GM12878 (cell line): ENCODE data around the gene MS4A12. TPM values are rescaled to one million over a fixed set of nuclear protein-coding genes. Genes with fewer than 3 reads are reported as not detected.
A peak's percentile ranks its signal among the peaks of the same experiment; 100 is the strongest.

Experiments used
- ATAC-seq: fragments of 200-7000 bp; cut with Tn5 transposase; 3 replicates; pipeline ENCODE4 v1.9.1; 2020; ENCODE audit warnings: mild to moderate bottlenecking, moderate library complexity
- BruUV-seq: library from RNA; stranded (reverse); fragments of 400-500 nt; replicated peaks from 2 replicates; lab custom pipeline; 2021; lab: Mats Ljungman, UMichigan
- CTCF ChIA-PET: fragments of 300-600 bp; sonication (Branson Sonifier 250); formaldehyde crosslinking; extraction: SDS; loops from one replicate; lab custom pipeline; 2021; ENCODE audit warnings: inconsistent platforms; lab: Yijun Ruan, JAX
- POLR2A ChIA-PET: fragments of 350-600 bp; formaldehyde crosslinking; extraction: SDS; loops from one replicate; lab custom pipeline; 2021; ENCODE audit warnings: inconsistent platforms; lab: Charles Lee
- RAD21 ChIA-PET: fragments of 300-600 bp; sonication (Branson Sonifier 250); formaldehyde crosslinking; loops from one replicate; lab custom pipeline; 2023; ENCODE audit warnings: antibody characterized with exemption; ENCODE audit not compliant: unreplicated experiment; lab: Charles Lee
- SMC1A ChIA-PET: fragments of 300-600 bp; sonication (Branson Sonifier 250); formaldehyde crosslinking; loops from one replicate; lab custom pipeline; 2023; ENCODE audit not compliant: unreplicated experiment, uncharacterized antibody; lab: Charles Lee
- DNase-seq: peaks from one replicate; pipeline ENCODE4 v3.0.0-alpha.2; 2011; ENCODE audit warnings: low read depth, low spot score
- FAIRE-seq: peaks from 3 replicates; lab custom pipeline; 2011; peaks lifted over from hg19 to GRCh38; lab: Jason Lieb, UNC
- H2AFZ ChIP-seq: 2 replicates; pipeline ENCODE4 v1.6.0; 2011; ENCODE audit warnings: low read depth, low read length, control low read depth; ENCODE audit not compliant: control insufficient read depth
- H3K27ac ChIP-seq: 2 replicates; pipeline ENCODE4 v1.5.1; 2011; ENCODE audit warnings: control low read depth; ENCODE audit not compliant: control insufficient read depth, insufficient read depth
- H3K27me3 ChIP-seq, 2 experiments: replicated peaks in 1 of 2; 2 replicates each; pipeline versions ENCODE4 v1.6.0 to v1.6.1; 2011; ENCODE audit warnings: low read length in 1 of 2; ENCODE audit not compliant: control insufficient read depth in 2 of 2, insufficient read depth in 2 of 2
- H3K36me3 ChIP-seq, 2 experiments: 2 replicates each; pipeline ENCODE4 v1.5.1; 2011; ENCODE audit warnings: low read length in 1 of 2; ENCODE audit not compliant: control insufficient read depth in 2 of 2, insufficient read depth in 2 of 2
- H3K4me1 ChIP-seq: 2 replicates; pipeline ENCODE4 v1.6.1; 2011; ENCODE audit warnings: mild to moderate bottlenecking, low read length, moderate library complexity, mixed read lengths; ENCODE audit not compliant: control insufficient read depth, insufficient read depth
- H3K4me2 ChIP-seq: 2 replicates; pipeline ENCODE4 v1.6.0; 2011; ENCODE audit warnings: control low read depth; ENCODE audit not compliant: control insufficient read depth, insufficient read depth
- H3K4me3 ChIP-seq: fragments of 200-600 bp; sonication (generic); 2 replicates; pipeline ENCODE4 v1.5.1; 2016
- H3K79me2 ChIP-seq: 2 replicates; pipeline ENCODE4 v1.6.0; 2011; ENCODE audit warnings: low read length; ENCODE audit not compliant: control insufficient read depth, insufficient read depth
- H3K9ac ChIP-seq: 2 replicates; pipeline ENCODE4 v1.8.0; 2011; ENCODE audit warnings: low read length, control low read depth, mixed read lengths; ENCODE audit not compliant: control insufficient read depth, insufficient read depth
- H3K9me3 ChIP-seq: replicated peaks from 3 replicates; pipeline ENCODE4 v1.5.1; 2011; ENCODE audit warnings: mild to moderate bottlenecking, low read length; ENCODE audit not compliant: control insufficient read depth, insufficient read depth
- H4K20me1 ChIP-seq: 2 replicates; pipeline ENCODE4 v1.6.0; 2011; ENCODE audit not compliant: control insufficient read depth, insufficient read depth
- CBFB ChIP-seq: IDR thresholded peaks from 2 replicates; pipeline ENCODE4 v1.6.1; 2016; ENCODE audit warnings: antibody characterized with exemption, low read depth
- CBX5 ChIP-seq: sonication (generic); IDR thresholded peaks from 2 replicates; pipeline ENCODE4 v1.6.1; 2016; ENCODE audit warnings: low read depth, moderate library complexity, mild to moderate bottlenecking, inconsistent platforms
- CREB1 ChIP-seq: IDR thresholded peaks from 2 replicates; pipeline ENCODE4 v1.6.1; 2012; ENCODE audit warnings: low read depth, mild to moderate bottlenecking, inconsistent platforms
- DPF2 ChIP-seq: fragments of 450-650 bp; IDR thresholded peaks from 2 replicates; pipeline ENCODE4 v1.6.1; 2017; ENCODE audit warnings: mild to moderate bottlenecking
- HCFC1 ChIP-seq: fragments of 150-350 bp; IDR thresholded peaks from 2 replicates; pipeline ENCODE4 v1.6.1; 2014; ENCODE audit warnings: low read length
- HDAC2 ChIP-seq: fragments of 200-600 bp; sonication (generic); IDR thresholded peaks from 2 replicates; pipeline ENCODE4 v1.6.1; 2017
- HDAC6 ChIP-seq: fragments of 200-600 bp; sonication (generic); IDR thresholded peaks from one replicate; pipeline ENCODE4 v1.8.0; 2017; ENCODE audit warnings: antibody characterized with exemption; ENCODE audit not compliant: unreplicated experiment
- MEF2A ChIP-seq: IDR thresholded peaks from 2 replicates; pipeline ENCODE4 v1.6.1; 2011; ENCODE audit warnings: low read depth, mild to moderate bottlenecking, low read length, moderate library complexity; ENCODE audit not compliant: insufficient read depth
- MXI1 ChIP-seq: fragments of 150-350 bp; IDR thresholded peaks from 2 replicates; pipeline ENCODE4 v1.6.1; 2011; ENCODE audit warnings: low read depth, mild to moderate bottlenecking, inconsistent platforms, low read length, improper control_type of control experiment
- NFYA ChIP-seq: IDR thresholded peaks from 2 replicates; pipeline ENCODE4 v1.6.1; 2011; ENCODE audit warnings: low read depth, mild to moderate bottlenecking, low read length, improper control_type of control experiment, borderline replicate concordance
- PAX5 ChIP-seq: IDR thresholded peaks from 2 replicates; pipeline ENCODE4 v1.6.1; 2011; ENCODE audit warnings: low read depth, low read length, borderline replicate concordance
- POLR2A ChIP-seq: IDR thresholded peaks from 2 replicates; pipeline ENCODE4 v1.6.1; 2011; ENCODE audit warnings: low read depth, mild to moderate bottlenecking, low read length
- RCOR1 ChIP-seq: conservative IDR thresholded peaks from 2 replicates; pipeline ENCODE4 v1.6.1; 2012; ENCODE audit warnings: low read depth, low read length, improper control_type of control experiment
- STAT1 ChIP-seq: fragments of 450-650 bp; conservative IDR thresholded peaks from 2 replicates; pipeline ENCODE4 v1.6.1; 2014; ENCODE audit warnings: antibody characterized with exemption, mild to moderate bottlenecking
- YBX1 ChIP-seq: fragments of 450-650 bp; IDR thresholded peaks from 2 replicates; pipeline ENCODE4 v1.6.1; 2016; ENCODE audit warnings: antibody characterized with exemption
- YY1 ChIP-seq: IDR thresholded peaks from 2 replicates; pipeline ENCODE4 v1.6.1; 2011; ENCODE audit warnings: low read depth, mild to moderate bottlenecking, low read length
- WGBS: methylation state at CpG from one replicate; pipeline ENCODE4 v1.1.6; 2016; ENCODE audit warnings: low lambda C conversion rate; ENCODE audit not compliant: insufficient replicate concordance, insufficient coverage; ENCODE audit errors: missing lambda C conversion rate; 5-methylcytosine and 5-hydroxymethylcytosine counted together
- in situ Hi-C: fragments of 300-500 bp; cut with MboI; formaldehyde crosslinking; loops from 9 replicates; pipeline ENCODE4 v1.14.3; 2018; ENCODE audit warnings: mixed read lengths
- intact Hi-C: fragments of 100-400 bp; cut with micrococcal nuclease; formaldehyde crosslinking; loops from one replicate; pipeline ENCODE4 v1.14.2; 2022; ENCODE audit not compliant: unreplicated experiment
- polyA plus RNA-seq, 11 experiments: library from polyadenylated mRNA; depleted of rRNA in 4 of 11; unstranded in 6 of 11; stranded (reverse) in 5 of 11; fragments of >200 nt; fragmentation: Nextera tagmentation in 4 of 11; fragmentation: Illumina TruSeq in 1 of 11; extraction: Ambion mirVana in 4 of 11; extraction: Trizol in 1 of 11; gene quantifications; 1 replicate in 1 of 11; 2 replicates in 10 of 11; pipeline versions ENCODE4 v1.2.1 to v1.2.3, GENCODE V29; 2011 to 2016; ENCODE audit warnings: inconsistent platforms in 2 of 11, missing spikeins in 2 of 11, low read depth in 1 of 11
- total RNA-seq, 4 experiments: library from RNA; depleted of rRNA in 3 of 4; stranded (reverse); fragments of >200 nt in 3 of 4; fragmentation: Illumina TruSeq in 1 of 4; extraction: Trizol in 1 of 4; gene quantifications; 2 replicates each; pipeline versions ENCODE4 v1.2.1 to v1.2.3, GENCODE V29; 2013 to 2021
- TF ChIP-seq, protein P1 (sequence below): fragments of 150-350 bp; IDR thresholded peaks from 2 replicates; pipeline ENCODE4 v1.6.1; 2016; ENCODE audit warnings: low read depth, low read length
- TF ChIP-seq, protein P2 (sequence below): IDR thresholded peaks from 2 replicates; pipeline ENCODE4 v1.6.1; 2011; ENCODE audit warnings: borderline replicate concordance, low read depth, mild to moderate bottlenecking, moderate library complexity, low read length; ENCODE audit not compliant: insufficient read depth, poor library complexity, severe bottlenecking
- TF ChIP-seq, protein P3 (sequence below): fragments of 450-650 bp; IDR thresholded peaks from 2 replicates; pipeline ENCODE4 v1.6.1; 2018; ENCODE audit warnings: borderline replicate concordance, mild to moderate bottlenecking; ENCODE audit not compliant: partially characterized antibody

MS4A12 gene
- total and polyA plus RNA-seq, 10 of the 15 experiments (the other 5 are each of a cell fraction or from before 2014, with no cell fraction given), result 0.05 TPM; not detected in 9

DNA sequence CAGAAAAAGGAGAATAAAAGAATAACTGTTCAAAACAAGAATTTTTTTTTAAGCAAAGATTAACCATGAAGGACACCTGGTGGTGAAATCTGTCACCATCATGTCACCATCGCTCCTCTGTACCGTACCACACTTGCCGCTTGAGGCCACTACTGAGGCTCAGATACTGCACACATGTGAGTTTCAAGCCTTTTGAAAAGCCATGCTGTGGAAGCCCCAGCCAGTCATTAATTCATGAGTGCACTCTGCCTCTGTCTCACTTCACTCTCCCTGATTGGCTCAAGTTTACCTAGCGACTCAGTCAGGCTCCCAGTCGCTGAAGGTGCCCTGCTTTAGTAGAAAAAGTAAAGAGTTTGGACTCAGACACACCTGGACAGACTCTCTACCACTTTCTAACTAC is 6.6 kb upstream of the MS4A12 start (continued):
- peak; percentile 17; the same call in 1 of the 2 replicates for TF ChIP-seq PAX5
- peak; percentile 50; the same call in 1 of the 2 replicates for TF ChIP-seq CREB1

DNA sequence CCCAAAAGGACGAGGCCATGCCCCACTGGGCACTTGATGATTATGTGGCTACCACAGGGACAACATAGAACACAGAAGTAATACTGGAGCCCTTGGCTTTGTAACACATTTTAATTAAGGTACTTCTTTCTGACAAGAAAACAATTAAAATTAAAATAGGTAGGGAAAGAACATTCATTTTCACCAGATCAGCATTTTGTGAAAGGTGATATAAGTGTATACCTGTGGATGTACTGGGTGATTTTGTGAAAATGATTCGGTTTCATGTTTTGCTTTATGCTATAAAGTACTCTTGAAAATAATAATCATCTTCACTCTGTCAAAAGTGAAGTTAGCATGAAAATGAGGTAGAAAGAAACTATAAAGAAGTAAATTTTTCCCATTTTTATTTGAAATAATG is 876 bp downstream of the MS4A12 start:
- CTCF ChIA-PET, result interaction anchor here (1.1 to 2.8 kb wide), 4 partner anchors 125 to 159 kb away, joined by 3 to 10 read pairs (median 7); no protein-coding TSS in a partner anchor
- in situ Hi-C loops (no loop called here), intact Hi-C loops (no loop called here)
- ATAC-seq (no peak), FAIRE-seq (no peak), DNase-seq (no peak)
- RAD21 ChIA-PET, result no interaction called here
- no peak overlapping the region for H3K4me2 ChIP-seq
- no peaks in the 10 kb centered on the region for H4K20me1 ChIP-seq
- no peaks in the 10 kb centered on the region for H3K36me3 ChIP-seq
- H2AFZ ChIP-seq, result no peak overlapping the region
- no peaks in the 10 kb centered on the region for H3K79me2 ChIP-seq
- SMC1A ChIA-PET, result interaction anchor here (1.0 to 1.1 kb wide), 2 partner anchors 8 to 12 kb away, joined by 3 read pairs; no protein-coding TSS in a partner anchor
- H3K27me3 ChIP-seq, result no peaks in the 10 kb centered on the region
- no peak overlapping the region for H3K9ac ChIP-seq
- 40% methylated on average over 2 of the region's 2 CpGs for WGBS
- H3K27ac ChIP-seq, result no peak overlapping the region
- H3K9me3 ChIP-seq, result no peaks in the 10 kb centered on the region
- BruUV-seq, result no TSS peak
- peaks cover 11% of the 10 kb centered on the region for H3K4me1 ChIP-seq
- POLR2A ChIA-PET, result no interaction called here
- H3K4me3 ChIP-seq, result no peak overlapping the region
- TF ChIP-seq STAT1 (no peak), HDAC2 (no peak), DPF2 (no peak), YBX1 (no peak), POLR2A (no peak), YY1 (no peak), CBX5 (no peak), NFYA (no peak), RCOR1 (no peak), CBFB (no peak), HDAC6 (no peak), HCFC1 (no peak), MXI1 (no peak), MEF2A (no peak)
- TF ChIP-seq, protein P1, sequence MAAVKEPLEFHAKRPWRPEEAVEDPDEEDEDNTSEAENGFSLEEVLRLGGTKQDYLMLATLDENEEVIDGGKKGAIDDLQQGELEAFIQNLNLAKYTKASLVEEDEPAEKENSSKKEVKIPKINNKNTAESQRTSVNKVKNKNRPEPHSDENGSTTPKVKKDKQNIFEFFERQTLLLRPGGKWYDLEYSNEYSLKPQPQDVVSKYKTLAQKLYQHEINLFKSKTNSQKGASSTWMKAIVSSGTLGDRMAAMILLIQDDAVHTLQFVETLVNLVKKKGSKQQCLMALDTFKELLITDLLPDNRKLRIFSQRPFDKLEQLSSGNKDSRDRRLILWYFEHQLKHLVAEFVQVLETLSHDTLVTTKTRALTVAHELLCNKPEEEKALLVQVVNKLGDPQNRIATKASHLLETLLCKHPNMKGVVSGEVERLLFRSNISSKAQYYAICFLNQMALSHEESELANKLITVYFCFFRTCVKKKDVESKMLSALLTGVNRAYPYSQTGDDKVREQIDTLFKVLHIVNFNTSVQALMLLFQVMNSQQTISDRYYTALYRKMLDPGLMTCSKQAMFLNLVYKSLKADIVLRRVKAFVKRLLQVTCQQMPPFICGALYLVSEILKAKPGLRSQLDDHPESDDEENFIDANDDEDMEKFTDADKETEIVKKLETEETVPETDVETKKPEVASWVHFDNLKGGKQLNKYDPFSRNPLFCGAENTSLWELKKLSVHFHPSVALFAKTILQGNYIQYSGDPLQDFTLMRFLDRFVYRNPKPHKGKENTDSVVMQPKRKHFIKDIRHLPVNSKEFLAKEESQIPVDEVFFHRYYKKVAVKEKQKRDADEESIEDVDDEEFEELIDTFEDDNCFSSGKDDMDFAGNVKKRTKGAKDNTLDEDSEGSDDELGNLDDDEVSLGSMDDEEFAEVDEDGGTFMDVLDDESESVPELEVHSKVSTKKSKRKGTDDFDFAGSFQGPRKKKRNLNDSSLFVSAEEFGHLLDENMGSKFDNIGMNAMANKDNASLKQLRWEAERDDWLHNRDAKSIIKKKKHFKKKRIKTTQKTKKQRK, result no peak
- TF ChIP-seq, protein P2, sequence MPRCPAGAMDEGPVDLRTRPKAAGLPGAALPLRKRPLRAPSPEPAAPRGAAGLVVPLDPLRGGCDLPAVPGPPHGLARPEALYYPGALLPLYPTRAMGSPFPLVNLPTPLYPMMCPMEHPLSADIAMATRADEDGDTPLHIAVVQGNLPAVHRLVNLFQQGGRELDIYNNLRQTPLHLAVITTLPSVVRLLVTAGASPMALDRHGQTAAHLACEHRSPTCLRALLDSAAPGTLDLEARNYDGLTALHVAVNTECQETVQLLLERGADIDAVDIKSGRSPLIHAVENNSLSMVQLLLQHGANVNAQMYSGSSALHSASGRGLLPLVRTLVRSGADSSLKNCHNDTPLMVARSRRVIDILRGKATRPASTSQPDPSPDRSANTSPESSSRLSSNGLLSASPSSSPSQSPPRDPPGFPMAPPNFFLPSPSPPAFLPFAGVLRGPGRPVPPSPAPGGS, result no peak
- TF ChIP-seq, protein P3, sequence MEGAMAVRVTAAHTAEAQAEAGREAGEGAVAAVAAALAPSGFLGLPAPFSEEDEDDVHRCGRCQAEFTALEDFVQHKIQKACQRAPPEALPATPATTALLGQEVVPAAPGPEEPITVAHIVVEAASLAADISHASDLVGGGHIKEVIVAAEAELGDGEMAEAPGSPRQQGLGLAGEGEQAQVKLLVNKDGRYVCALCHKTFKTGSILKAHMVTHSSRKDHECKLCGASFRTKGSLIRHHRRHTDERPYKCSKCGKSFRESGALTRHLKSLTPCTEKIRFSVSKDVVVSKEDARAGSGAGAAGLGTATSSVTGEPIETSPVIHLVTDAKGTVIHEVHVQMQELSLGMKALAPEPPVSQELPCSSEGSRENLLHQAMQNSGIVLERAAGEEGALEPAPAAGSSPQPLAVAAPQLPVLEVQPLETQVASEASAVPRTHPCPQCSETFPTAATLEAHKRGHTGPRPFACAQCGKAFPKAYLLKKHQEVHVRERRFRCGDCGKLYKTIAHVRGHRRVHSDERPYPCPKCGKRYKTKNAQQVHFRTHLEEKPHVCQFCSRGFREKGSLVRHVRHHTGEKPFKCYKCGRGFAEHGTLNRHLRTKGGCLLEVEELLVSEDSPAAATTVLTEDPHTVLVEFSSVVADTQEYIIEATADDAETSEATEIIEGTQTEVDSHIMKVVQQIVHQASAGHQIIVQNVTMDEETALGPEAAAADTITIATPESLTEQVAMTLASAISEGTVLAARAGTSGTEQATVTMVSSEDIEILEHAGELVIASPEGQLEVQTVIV, result no peak
